DMS 273 (cell line): ENCODE measurements around the gene SRRM2.
A peak's percentile ranks its signal among the peaks of the same experiment; 100 is the strongest.

ENCODE experiments used
- DNase-seq: peaks from one replicate; lab custom pipeline; 2025; ENCODE audit not compliant: unreplicated experiment; lab: John Stamatoyannopoulos, UW

The SRRM2 gene

DNA sequence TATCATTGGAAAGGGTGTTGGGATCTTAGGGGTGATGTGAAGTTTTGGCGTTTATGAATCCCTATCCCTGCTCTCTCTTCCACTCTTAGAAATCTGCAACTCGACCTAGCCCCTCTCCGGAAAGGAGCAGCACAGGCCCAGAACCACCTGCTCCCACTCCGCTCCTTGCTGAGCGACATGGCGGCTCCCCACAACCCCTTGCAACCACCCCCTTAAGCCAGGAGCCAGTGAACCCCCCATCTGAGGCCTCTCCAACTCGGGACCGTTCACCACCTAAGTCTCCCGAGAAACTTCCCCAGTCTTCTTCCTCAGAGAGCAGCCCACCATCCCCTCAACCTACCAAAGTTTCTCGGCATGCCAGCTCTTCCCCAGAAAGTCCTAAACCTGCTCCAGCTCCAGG lies 9.0 kb downstream of the SRRM2 start:
- no peak for DNase-seq

DNA sequence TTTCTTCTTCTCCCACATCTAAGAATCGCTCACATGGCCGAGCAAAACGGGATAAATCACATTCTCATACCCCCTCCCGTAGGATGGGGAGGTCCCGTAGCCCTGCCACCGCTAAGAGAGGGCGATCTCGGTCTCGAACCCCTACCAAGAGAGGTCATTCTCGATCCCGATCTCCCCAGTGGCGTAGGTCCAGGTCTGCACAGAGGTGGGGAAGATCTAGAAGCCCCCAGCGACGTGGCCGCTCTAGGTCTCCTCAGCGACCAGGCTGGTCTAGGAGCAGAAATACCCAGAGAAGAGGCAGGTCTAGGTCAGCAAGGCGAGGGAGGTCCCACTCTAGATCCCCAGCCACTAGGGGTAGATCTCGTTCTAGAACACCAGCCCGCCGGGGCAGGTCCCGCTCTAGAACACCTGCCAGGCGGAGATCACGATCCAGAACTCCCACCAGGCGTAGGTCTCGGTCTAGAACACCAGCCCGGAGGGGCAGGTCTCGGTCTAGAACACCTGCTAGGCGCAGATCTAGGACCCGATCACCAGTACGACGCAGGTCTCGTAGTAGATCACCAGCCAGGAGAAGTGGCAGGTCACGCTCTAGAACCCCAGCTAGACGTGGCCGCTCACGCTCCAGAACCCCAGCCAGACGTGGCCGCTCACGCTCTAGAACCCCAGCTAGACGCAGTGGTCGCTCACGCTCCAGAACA lies 9.6 kb downstream of the SRRM2 start:
- no peak for DNase-seq

DNA sequence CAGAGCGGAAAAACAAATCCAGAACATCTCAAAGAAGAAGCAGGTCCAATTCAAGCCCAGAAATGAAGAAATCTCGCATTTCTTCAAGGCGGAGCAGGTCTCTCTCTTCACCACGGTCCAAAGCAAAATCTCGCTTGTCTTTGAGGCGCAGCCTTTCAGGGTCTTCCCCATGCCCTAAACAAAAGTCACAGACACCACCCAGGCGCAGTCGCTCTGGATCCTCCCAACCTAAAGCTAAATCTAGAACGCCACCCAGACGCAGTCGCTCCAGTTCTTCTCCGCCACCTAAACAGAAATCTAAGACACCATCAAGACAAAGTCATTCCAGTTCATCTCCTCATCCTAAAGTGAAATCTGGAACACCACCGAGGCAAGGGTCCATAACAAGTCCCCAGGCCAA lies 10.3 kb downstream of the SRRM2 start:
- DNase-seq, result no peak

DNA sequence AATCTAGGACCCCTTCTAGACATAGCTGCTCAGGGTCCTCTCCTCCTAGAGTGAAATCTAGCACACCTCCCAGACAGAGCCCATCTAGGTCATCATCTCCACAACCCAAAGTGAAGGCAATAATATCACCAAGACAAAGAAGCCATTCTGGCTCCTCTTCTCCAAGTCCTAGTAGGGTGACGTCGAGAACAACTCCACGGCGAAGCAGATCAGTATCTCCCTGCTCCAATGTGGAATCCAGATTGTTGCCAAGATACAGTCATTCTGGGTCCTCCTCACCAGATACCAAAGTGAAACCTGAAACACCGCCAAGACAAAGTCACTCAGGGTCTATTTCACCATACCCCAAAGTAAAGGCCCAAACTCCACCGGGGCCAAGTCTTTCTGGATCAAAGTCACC lies 10.7 kb downstream of the SRRM2 start:
- DNase-seq, result no peak

DNA sequence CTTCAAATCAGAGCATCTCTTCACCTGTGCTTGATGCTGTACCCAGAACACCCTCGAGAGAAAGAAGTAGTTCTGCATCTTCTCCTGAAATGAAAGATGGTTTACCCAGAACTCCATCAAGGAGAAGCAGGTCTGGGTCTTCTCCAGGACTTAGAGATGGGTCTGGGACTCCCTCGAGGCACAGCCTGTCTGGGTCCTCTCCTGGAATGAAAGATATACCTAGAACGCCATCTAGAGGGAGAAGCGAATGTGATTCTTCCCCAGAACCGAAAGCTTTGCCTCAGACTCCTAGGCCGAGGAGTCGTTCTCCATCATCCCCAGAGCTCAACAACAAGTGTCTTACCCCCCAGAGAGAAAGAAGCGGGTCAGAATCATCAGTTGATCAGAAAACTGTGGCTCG lies 12.3 kb downstream of the SRRM2 start:
- no peak for DNase-seq

DNA sequence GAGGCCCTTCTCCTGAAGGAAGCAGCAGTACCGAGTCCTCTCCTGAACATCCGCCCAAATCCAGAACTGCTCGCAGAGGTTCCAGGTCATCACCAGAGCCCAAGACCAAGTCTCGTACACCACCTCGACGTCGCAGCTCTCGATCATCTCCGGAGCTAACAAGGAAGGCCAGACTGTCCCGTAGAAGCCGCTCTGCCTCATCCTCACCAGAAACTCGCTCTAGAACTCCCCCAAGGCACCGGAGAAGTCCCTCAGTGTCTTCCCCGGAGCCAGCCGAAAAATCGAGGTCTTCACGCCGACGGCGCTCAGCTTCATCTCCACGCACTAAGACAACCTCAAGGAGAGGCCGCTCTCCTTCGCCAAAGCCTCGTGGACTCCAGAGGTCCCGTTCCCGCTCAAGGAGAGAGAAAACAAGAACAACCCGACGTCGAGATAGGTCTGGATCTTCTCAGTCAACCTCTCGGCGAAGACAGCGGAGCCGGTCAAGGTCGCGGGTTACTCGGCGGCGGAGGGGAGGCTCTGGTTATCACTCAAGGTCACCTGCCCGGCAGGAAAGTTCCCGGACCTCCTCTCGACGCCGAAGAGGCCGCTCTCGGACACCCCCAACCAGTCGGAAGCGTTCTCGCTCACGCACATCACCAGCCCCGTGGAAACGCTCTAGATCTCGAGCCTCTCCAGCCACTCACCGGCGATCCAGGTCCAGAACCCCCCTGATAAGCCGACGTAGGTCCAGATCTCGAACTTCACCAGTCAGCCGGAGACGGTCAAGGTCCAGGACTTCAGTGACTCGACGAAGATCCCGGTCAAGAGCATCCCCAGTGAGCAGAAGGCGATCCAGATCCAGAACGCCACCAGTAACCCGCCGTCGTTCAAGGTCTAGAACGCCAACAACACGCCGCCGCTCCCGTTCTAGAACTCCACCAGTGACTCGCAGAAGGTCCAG lies 13.3 kb downstream of the SRRM2 start:
- no peak for DNase-seq

DNA sequence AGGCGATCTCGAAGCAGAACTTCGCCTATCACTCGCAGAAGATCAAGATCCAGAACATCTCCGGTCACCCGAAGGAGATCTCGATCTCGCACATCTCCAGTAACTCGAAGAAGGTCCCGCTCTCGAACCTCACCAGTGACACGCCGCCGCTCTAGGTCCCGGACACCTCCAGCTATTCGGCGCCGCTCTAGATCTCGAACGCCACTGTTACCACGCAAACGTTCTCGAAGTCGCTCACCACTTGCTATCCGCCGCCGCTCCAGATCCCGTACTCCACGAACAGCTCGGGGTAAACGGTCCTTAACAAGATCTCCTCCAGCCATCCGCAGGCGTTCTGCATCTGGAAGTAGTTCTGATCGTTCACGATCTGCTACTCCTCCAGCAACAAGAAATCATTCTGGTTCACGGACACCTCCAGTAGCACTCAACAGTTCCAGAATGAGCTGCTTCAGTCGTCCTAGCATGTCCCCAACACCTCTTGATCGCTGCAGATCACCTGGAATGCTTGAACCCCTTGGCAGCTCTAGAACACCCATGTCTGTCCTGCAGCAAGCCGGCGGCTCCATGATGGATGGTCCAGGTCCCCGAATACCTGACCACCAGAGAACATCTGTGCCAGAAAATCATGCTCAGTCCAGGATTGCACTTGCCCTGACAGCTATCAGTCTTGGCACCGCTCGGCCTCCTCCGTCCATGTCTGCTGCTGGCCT lies 14.1 kb downstream of the SRRM2 start:
- no peak for DNase-seq

DNA sequence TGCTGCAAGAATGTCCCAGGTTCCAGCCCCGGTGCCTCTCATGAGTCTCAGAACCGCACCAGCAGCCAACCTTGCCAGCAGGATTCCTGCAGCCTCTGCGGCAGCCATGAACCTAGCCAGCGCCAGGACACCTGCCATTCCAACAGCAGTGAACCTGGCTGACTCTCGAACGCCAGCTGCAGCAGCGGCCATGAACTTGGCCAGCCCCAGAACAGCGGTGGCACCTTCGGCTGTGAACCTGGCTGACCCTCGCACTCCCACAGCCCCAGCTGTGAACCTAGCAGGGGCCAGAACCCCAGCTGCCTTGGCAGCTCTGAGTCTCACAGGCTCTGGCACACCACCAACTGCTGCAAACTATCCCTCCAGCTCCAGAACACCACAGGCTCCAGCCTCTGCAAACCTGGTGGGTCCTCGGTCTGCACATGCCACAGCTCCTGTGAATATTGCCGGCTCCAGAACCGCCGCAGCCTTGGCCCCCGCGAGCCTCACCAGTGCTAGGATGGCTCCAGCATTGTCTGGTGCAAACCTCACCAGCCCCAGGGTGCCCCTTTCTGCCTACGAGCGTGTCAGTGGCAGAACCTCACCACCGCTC lies 14.8 kb downstream of the SRRM2 start:
- peak; percentile 62 for DNase-seq

DNA sequence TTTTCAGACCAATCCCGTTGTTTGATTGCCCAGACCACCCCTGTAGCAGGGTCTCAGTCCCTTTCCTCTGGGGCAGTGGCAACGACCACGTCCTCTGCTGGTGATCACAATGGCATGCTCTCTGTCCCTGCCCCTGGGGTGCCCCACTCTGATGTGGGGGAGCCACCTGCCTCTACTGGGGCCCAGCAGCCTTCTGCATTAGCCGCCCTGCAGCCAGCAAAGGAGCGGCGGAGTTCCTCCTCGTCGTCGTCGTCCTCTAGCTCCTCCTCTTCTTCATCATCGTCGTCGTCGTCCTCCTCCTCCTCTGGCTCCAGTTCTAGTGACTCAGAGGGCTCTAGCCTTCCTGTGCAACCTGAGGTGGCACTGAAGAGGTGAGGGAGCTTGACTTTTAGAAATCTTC lies 15.5 kb downstream of the SRRM2 start:
- no peak for DNase-seq

DNA sequence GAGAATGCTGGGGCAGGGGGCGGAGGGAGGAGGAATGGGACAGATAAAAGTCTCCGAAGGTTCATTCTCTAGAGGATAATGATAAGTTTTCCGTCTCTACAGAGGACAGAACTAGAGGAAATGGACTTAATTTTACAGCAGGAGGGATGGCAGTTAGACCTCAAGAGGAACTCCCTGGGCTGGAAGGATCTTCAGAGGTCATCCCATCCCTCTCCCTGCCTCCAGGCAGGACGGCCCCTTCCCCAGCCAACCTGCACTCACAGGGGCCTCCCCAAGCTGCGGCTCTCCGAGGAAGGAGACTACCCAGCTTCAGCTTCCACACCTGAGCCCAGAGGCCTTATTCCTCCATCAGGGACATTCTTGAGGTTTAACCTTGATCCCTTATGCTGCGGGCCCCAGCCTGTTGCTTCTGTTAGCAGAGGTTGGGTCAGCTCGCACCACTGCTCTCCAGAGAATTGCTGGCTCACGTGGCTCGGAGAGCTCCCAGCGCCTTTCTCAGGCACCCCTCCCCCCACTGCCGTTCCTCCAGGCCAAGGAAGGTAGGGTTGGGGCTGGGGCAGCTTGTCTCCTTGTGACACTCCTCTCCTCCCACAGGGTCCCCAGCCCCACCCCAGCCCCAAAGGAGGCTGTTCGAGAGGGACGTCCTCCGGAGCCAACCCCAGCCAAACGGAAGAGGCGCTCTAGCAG lies 16.1 kb downstream of the SRRM2 start:
- no peak for DNase-seq

DNA sequence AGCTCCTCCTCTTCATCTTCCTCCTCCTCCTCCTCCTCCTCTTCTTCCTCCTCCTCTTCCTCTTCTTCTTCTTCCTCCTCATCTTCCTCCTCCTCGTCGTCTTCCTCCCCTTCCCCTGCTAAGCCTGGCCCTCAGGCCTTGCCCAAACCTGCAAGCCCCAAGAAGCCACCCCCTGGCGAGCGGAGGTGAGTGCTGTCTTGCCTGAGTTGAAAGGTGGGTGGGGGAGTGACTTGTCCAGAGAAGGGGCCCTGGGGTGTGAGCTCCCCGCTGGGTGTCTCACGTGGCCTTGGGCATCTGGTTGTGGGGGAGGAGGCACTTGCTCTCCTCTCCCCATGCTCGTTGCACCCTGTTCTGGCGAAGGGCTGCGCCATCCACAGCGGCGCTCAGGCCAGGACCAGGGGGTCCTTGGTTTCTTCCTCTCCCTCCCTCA lies 16.7 kb downstream of the SRRM2 start:
- no peak for DNase-seq

DNA sequence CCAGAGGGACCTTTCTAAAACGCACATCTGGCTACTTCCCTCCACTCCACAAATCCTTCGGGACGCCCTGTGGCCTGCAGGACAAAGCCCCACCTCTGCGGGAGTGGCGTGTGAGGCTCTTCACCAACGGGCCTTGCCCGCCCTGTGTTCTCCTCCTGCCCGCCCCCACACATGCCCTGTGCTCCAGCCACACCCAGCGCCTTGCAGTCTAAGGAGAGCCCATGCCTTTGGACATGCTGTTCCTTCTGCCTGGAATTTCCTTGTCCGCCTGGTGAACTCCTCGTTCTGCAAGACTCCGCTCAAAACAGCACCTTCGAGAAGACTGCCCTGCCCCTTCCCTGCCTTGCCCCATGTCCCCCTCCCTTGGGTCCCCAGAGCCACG lies 17.2 kb downstream of the SRRM2 start:
- DNase-seq, result peak; percentile 46

DNA sequence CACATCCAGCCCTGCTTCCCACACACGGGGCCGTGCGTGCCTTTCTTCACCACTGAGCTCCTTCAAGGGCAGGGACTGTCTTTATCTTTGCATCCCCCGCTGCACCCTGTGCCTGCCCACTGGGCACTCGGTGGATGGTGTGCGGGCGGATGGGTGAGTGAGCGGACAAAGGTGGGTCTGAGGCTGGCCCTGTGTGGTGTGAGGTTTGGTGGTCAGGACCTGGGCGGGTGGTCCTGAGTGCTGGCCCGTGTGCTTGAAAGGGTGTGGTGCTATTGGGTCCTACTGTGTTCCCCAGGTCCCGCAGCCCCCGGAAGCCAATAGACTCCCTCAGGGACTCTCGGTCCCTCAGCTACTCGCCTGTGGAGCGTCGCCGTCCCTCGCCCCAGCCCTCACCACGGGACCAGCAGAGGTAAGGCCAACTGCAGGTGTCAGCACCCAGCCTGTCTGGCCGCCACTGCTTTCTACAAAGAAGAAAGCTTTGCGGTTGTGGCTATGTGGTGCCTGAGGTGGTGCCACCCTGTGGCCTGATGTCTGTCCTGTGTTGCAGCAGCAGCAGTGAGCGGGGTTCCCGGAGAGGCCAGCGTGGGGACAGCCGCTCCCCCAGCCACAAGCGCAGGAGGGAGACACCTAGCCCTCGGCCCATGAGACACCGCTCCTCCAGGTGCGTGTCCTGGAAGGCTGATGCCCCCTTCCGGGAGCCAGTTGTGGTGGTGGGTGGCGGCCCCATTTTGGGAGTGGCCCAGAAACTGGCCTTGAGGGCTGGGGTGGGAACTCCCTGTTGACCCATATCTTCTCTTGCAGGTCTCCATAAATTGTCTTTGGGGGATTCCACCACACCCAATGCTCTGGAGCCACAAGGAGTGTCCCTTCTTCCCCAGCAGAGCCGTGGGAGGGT lies 17.9 kb downstream of the SRRM2 start:
- DNase-seq, result peak; percentile 48

DNA sequence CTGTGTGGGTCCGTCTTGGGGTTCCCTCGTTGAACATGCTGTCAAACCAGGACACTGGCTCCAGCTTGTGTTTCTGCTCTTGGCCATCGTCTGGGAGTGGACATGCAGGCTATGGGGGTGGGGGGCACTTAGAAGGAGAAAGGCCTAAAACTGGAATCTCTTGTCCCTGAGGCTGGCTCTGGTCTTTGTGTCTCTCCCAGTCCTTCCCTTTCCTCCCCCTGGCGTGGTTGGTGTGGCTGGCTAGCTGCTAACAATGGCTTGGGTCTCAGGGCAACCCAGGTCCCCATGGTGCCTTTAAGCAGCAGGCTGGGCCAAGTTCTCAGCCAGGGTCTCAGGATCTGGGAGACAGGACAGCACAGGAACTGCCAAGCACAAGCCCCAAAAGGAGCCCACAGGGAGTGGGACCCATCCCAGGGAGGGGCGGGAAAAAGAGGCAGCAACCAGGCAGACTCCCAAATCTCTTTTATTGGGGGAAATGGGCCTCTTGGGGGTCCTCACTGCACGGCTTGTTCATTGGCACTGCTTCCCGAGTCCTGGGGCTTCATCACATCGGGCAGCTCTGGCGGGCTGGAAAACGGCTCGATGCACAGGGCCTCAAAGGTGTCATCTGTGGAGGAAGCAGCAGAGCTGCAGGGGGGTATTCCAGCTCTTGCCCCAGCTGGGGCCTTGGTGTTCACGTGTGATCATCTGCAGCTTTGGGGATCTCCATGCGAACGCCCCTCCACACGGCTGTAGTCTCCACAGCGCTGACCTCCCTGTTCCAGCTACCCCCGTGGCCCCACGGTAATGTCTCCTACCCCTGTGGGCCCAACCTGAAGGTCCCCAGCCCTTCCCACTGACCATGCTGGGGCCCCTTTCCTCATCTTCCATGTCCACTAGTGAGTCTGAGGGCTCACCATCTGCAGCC lies 19.3 kb downstream of the SRRM2 start:
- no peak for DNase-seq

DNA sequence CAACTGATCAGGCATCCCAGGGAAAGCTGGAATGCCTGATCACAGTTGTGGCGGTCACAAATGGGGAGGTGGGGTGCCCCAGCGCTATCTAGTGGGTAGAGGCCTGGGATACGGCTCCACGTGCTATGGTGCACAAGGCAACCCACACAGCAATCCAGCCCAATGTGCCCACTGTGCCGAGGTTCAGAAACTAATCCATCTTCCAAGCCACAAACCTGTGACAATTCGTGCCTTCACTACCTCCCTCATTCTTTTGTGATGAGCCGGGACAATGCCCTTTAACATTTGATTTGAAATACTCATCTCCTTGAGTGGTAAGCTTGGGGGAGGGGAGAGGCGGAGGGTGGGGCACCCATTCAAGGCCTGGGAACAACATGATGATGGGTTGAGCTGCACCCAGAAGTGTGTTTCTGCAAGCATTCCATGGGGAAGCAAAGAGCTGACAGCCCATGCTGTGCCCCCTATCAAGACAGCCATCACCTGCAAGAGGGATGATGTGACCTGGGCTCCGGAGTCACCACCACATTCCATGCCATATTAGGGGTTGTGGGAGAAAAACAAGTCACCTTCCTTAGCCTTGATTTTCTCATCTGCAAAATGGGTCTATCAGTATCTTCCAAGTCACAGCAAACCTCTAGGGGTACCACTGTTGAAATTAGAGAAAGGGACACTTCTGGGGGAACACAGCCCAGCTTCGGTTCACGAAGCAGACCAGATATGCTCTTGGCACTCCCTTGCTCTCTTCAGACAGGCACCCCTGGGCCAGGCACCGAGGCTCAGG lies 20.9 kb downstream of the SRRM2 start:
- no peak for DNase-seq

DNA sequence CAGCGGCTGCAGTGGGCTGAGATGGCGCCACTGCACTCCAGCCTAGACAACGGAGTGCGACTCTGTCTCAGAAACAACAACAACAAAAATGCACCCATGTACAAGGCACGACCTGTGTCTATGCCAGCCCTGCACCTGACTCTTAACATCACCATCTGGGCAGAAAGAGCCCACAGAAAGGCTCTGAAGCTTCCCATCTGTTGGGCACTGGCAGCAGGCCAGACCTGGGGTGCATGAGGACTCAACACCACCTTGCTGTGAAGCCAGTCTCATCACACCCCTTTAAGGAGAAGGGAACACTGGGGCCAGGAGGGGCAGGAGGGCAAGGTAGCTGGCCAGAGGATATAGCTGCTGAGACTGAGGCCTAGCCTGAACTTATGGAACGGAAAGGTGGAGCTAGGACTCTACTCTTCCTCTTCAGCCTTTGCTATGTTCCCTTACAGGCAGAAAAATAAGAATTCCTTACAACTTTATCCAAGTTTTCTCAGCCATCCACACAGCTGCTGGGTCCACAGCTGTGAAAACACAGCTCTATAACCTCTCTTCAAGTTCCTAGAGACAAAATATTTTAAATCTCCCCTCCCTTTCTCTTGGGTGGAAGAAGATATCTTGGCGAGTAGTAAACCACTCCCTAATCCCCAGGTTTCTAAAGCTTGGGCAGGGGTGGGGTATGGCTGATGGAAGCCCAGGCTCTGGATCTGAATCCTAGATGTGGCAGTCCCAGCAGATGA lies 21.9 kb downstream of the SRRM2 start:
- peak; percentile 98 for DNase-seq

DNA sequence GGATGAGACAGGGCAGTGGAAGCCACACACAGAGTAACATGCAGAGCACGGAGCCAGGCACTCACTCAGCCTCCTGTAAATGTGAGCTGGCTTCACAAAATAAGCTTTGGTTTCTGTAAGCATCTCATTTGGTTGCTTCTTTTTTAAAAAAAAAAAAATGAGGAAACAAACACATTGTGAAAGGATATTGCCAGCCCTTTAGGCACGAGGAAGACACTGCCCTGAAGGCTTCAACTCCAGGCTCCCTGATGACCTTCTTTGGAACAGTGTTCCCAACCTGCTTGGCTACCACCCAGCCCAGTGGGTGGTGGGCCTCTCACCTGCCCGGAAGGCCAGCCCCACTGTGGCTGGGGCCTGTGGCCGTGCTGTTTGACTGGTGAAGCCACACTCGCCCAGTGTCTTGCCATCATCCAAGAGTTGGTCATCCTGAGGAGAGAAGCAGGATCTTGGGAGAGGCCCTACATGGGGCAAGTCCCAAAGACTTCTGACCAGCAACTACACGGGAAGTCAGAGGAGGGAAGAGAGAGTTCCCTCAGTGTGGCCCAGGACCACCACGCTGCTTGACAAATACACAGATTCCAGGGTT lies 22.8 kb downstream of the SRRM2 start:
- no peak for DNase-seq
